Measurements from ENCODE around the gene TMEM201.

- TF ChIP-seq PBX3 (IDR thresholded peaks at IDR 0.05) (no peak), CTCF (IDR thresholded peaks at IDR 0.05) (no peak), EP300 (IDR thresholded peaks at IDR 0.05) (no peak), ZSCAN20 (CRISPR knock-in tag; IDR thresholded peaks at IDR 0.05) (no peak), POLR2A (IDR thresholded peaks at IDR 0.05; ENCODE audit: low read length) (no peak)
Observed at GRCh38 chr1:9602794-9603167, 14.1 kb downstream of the TMEM201 start.

All from A549 (cell line).